Activated naive CD4-positive, alpha-beta T cell treated with anti-CD3 and anti-CD28 coated beads, Interleukin-2, amount 50 U/mL, for 24 hours (primary cell): Measurements from ENCODE around the gene TSC22D1.

Source experiments
- H3K27ac Mint-ChIP-seq: one replicate; pipeline ENCODE4 v1.8.0; 2021; ENCODE audit warnings: mild to moderate bottlenecking, mixed read lengths
- H3K27me3 Mint-ChIP-seq: one replicate; pipeline ENCODE4 v1.8.0; 2021; ENCODE audit warnings: mixed read lengths
- H3K36me3 Mint-ChIP-seq: one replicate; pipeline ENCODE4 v1.8.0; 2021; ENCODE audit warnings: mixed read lengths
- H3K4me1 Mint-ChIP-seq: one replicate; pipeline ENCODE4 v1.8.0; 2021; ENCODE audit warnings: mixed read lengths
- H3K4me3 Mint-ChIP-seq: one replicate; pipeline ENCODE4 v1.8.0; 2021; ENCODE audit warnings: mild to moderate bottlenecking, mixed read lengths
- H3K9me3 Mint-ChIP-seq: one replicate; pipeline ENCODE4 v1.8.0; 2021; ENCODE audit warnings: mixed read lengths

Gene TSC22D1

DNA sequence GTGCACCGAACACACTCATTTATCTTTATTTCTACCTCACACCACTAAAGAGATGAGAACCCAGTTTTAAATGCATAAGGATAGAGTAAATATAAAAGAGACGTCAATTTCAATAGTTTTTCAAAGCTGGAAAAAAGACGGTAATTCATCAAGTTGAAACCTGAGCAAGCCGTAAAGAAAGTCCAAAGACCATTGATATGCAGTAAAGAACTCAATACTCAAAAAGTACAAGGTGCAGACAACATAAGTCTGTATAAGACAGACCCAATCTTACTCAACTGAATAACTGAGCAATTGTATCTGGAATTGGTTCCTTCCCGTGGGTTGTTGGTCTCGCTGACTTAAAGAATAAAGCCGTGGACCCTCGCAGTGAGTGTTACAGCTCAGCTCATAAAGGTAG, 120.4 kb downstream of the TSC22D1 start:
- Mint-ChIP-seq H3K27me3 (no peaks in the 10 kb centered on the region), H3K9me3 (no peaks in the 10 kb centered on the region), H3K27ac (no peak overlapping the region), H3K36me3 (peaks cover 4% of the 10 kb centered on the region), H3K4me1 (peaks cover 8% of the 10 kb centered on the region), H3K4me3 (no peak overlapping the region)

DNA sequence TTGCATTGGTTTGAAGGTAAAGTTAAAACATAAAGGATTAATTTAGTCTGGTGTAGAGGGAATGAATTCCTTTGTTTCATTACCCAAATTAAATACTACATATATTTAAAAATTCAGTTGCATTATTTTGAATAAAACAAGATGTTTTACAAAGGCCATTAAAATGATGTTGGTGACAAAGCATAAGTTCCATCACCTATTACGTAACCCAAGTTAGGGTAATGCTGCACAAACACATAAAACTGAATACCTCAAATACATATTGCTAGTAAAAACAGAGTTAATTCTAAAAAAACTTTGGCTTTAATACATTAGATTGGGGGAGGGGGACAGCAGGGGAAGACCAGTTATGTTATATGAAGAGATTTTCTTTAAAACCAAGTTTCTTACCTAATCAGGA, 122.2 kb downstream of the TSC22D1 start:
- Mint-ChIP-seq H3K9me3 (no peaks in the 10 kb centered on the region), H3K4me1 (peaks cover 8% of the 10 kb centered on the region), H3K4me3 (no peak overlapping the region), H3K36me3 (peaks cover 4% of the 10 kb centered on the region), H3K27me3 (no peaks in the 10 kb centered on the region), H3K27ac (no peak overlapping the region)

DNA sequence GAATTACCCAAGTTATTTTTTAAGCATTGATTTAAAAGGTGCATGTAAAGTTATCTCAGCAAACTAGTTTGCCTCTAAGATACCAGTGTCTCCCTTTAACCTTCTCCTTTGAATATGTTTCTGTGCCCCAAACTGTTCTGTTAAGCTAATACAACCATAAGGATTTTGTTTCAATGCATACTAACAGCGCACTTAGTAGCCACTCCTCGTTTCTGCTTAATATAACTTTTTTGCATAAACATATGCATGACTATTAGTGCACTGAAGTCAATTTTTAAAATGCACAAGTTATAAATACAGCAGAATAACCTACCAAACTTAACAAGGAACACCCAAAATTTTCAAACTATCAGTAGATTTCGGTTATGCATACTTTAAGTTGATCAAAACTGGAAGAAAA, 123.1 kb downstream of the TSC22D1 start:
- Mint-ChIP-seq H3K4me1 (peaks cover 7% of the 10 kb centered on the region), H3K9me3 (no peaks in the 10 kb centered on the region), H3K4me3 (no peak overlapping the region), H3K27me3 (no peaks in the 10 kb centered on the region), H3K27ac (no peak overlapping the region), H3K36me3 (peaks cover 4% of the 10 kb centered on the region)

DNA sequence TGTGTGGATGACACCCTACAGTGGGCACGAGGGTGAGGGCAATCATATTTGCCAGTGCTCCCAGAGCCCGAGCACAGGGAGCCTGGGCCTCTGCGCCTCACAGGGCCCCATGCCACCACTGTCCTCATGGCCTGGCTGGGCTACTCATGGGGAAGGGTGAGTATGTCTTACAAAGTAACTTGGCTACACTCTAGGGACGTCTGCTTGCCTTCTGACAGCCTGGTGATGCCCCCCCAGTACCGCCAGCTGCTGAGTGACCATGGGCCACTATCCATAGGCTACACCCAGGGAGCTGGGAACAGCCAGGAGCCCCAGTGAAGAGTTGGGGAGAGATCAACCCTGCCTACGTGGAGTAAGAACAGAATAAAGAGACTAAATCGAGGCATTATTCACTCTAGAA, 123.7 kb downstream of the TSC22D1 start:
- Mint-ChIP-seq H3K4me3 (no peak overlapping the region), H3K27ac (no peak overlapping the region), H3K27me3 (no peaks in the 10 kb centered on the region), H3K9me3 (no peaks in the 10 kb centered on the region), H3K36me3 (peaks cover 4% of the 10 kb centered on the region), H3K4me1 (peaks cover 4% of the 10 kb centered on the region)

DNA sequence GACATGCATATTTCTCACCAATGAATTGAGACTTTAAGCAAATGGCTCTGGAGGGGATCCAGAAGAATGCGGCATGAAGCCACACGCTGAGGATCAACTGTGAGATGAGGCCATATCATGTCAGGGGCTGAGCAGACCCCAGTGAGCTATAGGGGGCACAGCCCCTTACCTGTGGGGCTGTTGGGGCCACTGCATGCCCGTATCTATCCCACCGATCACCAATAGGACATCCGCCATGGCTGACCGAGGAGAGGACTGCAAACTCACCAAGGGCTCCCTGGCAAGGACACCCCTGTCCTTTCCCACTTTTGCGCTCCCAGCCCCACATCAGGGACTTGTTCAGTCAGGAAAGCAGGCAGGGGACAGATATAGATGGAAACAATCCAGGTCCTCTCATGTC, 124.5 kb downstream of the TSC22D1 start:
- no peak overlapping the region for H3K4me3 Mint-ChIP-seq
- H3K9me3 Mint-ChIP-seq: no peaks in the 10 kb centered on the region
- no peak overlapping the region for H3K27ac Mint-ChIP-seq
- H3K36me3 Mint-ChIP-seq: peaks cover 3% of the 10 kb centered on the region
- no peaks in the 10 kb centered on the region for H3K27me3 Mint-ChIP-seq
- H3K4me1 Mint-ChIP-seq: peaks cover 3% of the 10 kb centered on the region

DNA sequence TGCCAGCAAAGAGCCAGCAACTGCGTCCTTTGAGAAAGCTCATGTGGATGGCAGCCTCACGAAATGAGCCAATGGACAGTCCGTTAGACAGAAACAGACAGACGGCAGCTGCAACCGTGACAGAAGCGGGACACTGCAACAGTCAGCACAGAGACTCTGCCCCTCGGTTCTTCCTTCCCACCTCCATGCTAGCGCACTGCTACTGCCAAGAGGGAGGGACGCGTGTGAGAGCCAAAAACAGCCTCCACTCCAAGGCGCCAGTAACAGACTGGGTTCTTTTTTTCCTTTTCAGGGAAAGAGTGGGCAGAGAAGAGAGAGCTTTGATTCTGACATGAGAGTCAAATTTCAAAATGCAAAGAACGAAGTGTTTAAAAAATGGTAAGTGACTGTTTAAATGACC, 125.0 kb downstream of the TSC22D1 start:
- Mint-ChIP-seq H3K9me3 (no peaks in the 10 kb centered on the region), H3K36me3 (no peaks in the 10 kb centered on the region), H3K4me1 (no peaks in the 10 kb centered on the region), H3K27me3 (no peaks in the 10 kb centered on the region), H3K4me3 (no peak overlapping the region), H3K27ac (no peak overlapping the region)

DNA sequence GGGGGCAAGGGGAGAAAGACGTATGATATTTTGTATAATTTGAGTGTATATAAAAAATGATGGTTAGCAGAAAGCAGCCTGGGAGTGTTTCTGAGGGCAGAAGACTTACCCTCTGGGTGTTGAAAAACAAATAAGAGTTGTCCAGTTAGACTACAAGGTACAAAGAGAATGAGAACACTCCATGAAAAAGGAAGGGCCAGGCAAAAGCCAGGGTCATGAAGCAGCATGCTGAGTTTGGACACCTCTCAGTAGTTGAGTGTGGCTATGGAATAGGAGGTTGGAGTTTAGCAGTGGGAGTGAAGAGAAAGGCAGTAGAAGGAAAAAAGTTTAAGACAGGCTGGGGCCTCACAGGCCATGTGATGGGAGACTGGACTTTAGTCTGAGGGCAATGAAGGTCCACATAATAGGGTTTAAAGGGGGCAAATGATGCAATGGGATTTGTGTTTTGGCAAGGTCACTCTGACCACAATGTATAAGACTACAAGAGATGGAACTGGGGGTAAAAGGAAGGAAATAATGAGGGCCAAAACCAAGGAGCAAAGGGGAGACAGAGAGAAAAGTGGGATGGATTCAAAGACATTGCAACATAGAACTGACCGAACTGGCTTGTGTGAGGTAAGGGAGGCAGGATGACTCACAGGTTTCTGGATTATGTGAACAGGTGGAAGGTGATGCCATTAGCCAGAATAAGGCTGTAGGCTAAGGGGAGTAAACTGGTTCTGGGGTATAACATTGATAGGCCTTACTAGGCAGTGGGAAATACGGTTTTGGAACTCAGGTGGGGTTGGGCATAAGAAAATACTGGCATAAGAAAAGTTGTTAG, 125.9 kb downstream of the TSC22D1 start:
- no peak overlapping the region for H3K4me3 Mint-ChIP-seq
- no peaks in the 10 kb centered on the region for H3K36me3 Mint-ChIP-seq
- no peaks in the 10 kb centered on the region for H3K27me3 Mint-ChIP-seq
- H3K9me3 Mint-ChIP-seq: no peaks in the 10 kb centered on the region
- H3K4me1 Mint-ChIP-seq: no peaks in the 10 kb centered on the region
- no peak overlapping the region for H3K27ac Mint-ChIP-seq

DNA sequence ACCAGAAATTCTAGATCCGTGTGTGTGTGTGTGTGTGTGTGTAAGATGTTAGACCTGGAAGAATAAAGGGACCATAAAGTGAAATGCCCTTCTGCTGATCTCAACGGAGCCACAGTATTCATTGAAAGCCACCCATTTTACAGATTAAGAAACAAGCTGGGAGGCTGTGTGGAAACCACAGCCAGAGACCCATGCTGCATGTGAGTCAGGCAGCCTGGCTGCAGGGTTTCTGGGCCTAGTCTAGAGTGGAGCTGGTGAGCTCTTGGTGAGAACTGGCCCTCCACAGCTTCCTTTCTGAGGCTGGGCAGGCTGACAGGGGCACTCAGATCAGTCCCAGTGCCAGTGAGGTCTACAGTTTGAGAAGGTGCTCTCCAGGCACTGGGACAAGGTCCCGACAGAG, 127.3 kb downstream of the TSC22D1 start:
- Mint-ChIP-seq H3K9me3 (no peaks in the 10 kb centered on the region), H3K27me3 (no peaks in the 10 kb centered on the region), H3K27ac (no peak overlapping the region), H3K36me3 (no peaks in the 10 kb centered on the region), H3K4me1 (no peaks in the 10 kb centered on the region), H3K4me3 (no peak overlapping the region)

DNA sequence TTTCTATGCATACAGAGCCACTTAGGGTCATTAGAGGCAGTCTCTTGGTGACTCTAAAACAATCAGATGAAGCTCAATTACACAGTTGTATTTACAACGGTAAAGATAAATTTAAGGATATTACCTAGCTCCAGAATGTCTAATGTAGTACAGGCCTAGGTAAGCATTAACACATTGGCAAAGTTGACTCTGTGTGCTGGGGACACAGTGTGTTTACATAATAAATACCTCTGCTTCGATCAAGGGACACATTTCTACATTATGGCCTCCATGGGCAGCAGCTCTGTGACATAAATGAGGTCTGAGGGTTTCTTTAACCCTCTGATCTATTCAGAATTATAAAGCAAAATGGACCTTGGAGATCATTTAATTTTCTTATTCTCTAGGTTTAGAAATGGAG, 127.8 kb downstream of the TSC22D1 start:
- Mint-ChIP-seq H3K9me3 (no peaks in the 10 kb centered on the region), H3K4me3 (no peak overlapping the region), H3K36me3 (no peaks in the 10 kb centered on the region), H3K27me3 (no peaks in the 10 kb centered on the region), H3K27ac (no peak overlapping the region), H3K4me1 (no peaks in the 10 kb centered on the region)

DNA sequence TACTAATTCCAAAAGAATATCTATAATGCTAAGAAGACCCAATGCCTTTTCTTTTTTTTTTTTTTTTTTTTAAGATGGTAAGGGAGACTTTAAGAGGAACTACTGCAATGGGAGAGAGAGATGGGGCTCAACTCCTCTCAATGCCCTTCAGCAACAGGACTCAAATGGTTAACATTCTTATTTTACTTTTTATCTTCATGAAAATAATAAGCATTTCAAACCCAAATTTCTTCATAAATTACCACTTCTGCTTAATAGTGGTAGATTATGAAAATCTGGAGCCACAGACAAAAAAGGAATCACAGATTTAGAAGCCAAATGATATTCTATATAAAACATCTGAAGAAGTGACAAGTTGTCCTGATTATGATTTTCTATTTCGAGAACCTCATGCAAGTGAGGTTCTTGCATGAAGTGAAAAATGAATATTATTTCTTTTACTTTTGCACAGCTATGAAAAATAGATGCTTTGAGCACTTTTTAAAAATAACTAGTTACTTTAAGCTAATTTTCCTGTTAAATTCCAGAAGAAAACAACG, 128.3 kb downstream of the TSC22D1 start:
- H3K27me3 Mint-ChIP-seq: no peaks in the 10 kb centered on the region
- H3K36me3 Mint-ChIP-seq: no peaks in the 10 kb centered on the region
- no peaks in the 10 kb centered on the region for H3K4me1 Mint-ChIP-seq
- H3K27ac Mint-ChIP-seq: no peak overlapping the region
- no peak overlapping the region for H3K4me3 Mint-ChIP-seq
- H3K9me3 Mint-ChIP-seq: no peaks in the 10 kb centered on the region

DNA sequence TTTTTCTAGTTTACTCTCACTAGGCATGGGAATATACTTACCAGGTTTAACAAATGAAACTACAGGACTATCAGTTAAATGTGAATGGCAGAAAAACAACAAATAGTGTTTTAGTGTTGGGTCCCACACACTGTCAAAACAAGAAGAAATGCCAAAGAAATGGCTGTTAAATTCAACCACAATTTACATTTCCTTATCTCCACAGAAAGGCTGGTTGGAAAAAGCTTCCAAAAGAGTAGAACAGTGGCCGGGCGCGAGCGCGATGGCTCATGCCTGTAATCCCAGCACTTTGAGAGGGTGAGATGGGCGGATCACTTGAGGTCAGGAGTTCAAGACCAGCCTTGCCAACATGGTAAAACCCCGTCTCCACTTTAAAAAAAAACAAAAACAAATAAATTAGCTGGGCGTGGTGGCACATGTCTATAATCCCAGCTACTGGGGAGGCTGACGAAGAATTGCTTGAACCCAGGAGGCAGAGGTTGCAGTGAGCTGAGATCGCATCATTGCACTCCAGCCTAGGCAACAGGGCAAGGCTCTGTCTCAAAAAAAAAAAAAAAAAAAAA, 136.0 kb downstream of the TSC22D1 start:
- H3K27ac Mint-ChIP-seq: no peak overlapping the region
- H3K4me1 Mint-ChIP-seq: peaks cover 28% of the 10 kb centered on the region
- peaks cover 12% of the 10 kb centered on the region for H3K27me3 Mint-ChIP-seq

DNA sequence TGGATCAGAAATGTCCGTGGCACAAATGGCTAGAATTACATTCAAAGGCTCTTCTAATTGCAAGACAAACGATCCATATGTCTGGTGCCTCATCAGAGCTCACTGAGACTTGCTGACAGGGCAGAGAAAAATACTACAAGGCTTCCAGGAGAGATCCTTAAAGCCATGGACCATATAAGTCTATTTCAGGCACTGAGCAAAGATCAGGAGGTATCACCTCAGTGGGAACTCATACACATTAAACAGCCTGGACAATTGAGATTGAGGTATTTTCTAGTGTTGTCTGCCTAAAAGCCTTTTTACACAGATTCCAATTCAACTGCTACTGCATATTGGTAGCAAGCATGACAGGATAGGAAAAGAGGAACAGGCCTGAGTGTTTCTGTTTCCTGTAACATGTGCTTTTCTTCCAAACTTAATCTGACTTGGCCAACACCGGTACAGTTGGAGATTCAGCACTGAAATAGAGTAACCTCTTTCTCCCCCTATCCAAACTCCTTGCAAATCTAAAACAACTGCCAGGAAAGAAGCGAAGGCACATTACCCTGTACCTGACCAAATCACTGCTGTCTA, 136.6 kb downstream of the TSC22D1 start:
- Mint-ChIP-seq H3K27me3 (peaks cover 12% of the 10 kb centered on the region), H3K4me1 (peaks cover 33% of the 10 kb centered on the region), H3K9me3 (no peaks in the 10 kb centered on the region), H3K4me3 (no peak overlapping the region), H3K36me3 (no peaks in the 10 kb centered on the region), H3K27ac (no peak overlapping the region)

More for the DNA sequence above, 136.0 kb downstream of the TSC22D1 start:
- no peaks in the 10 kb centered on the region for H3K36me3 Mint-ChIP-seq
- H3K9me3 Mint-ChIP-seq: no peaks in the 10 kb centered on the region
- H3K4me3 Mint-ChIP-seq: no peak overlapping the region

DNA sequence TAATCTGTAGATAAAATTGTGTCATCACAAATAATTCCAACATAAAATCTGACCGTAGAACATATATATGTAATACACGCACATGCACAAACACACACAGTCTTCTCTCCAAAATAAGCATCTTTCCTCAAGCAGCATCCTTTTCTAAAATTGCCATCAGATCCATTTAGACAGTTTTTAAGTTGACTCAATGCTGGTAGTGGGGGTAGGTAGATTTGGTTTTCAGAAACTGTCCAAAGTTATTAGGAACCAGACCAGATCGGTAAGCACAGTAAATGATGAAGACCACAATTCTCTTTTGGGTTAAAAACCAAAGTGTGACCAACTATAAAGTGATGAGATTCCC, 137.9 kb downstream of the TSC22D1 start:
- no peaks in the 10 kb centered on the region for H3K9me3 Mint-ChIP-seq
- H3K27ac Mint-ChIP-seq: no peak overlapping the region
- H3K4me3 Mint-ChIP-seq: no peak overlapping the region
- H3K27me3 Mint-ChIP-seq: peaks cover 13% of the 10 kb centered on the region
- no peaks in the 10 kb centered on the region for H3K36me3 Mint-ChIP-seq
- peaks cover 34% of the 10 kb centered on the region for H3K4me1 Mint-ChIP-seq

DNA sequence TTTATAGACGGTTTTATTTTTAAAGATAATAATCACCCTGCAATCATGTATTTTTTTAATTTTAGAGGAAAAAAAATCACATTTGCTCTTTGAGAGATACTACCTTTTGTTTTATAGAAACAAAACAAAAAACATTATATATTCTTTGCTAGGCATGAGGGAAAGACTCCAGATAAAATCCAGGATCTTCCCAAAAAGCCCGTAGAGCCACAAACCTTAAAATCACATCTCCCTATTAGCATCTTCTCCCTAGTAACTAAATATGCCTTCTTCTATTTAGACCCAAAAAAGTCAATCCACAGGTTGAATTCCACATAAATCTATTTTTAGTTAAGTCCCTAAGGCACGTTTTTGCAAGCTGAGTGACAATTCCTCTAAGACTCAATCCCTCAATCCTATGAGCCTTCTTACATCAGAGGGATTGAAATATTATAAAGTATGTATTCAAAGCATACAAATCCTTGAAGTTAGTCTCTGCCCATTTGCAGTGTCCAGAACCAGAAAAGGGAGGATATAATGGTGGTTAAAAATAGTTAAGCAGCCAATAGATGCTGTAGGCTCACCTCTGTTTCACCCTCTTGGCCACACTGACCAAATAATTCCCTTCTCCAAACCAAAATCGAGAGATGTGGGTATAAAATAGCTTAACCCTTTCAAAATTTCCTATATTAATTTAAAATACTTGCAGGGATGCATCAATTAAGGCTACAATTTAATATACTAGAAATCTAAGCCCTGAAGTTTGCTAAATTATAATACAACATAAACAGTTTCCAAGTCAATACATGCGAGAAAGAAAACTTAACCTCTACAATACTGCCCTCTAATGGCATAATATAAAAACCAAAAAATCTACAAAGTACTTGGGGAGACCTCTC, 138.5 kb downstream of the TSC22D1 start:
- Mint-ChIP-seq H3K27me3 (peaks cover 13% of the 10 kb centered on the region), H3K36me3 (no peaks in the 10 kb centered on the region), H3K9me3 (no peaks in the 10 kb centered on the region), H3K27ac (no peak overlapping the region), H3K4me1 (peaks cover 34% of the 10 kb centered on the region), H3K4me3 (peak overlapping the region; percentile 86)

DNA sequence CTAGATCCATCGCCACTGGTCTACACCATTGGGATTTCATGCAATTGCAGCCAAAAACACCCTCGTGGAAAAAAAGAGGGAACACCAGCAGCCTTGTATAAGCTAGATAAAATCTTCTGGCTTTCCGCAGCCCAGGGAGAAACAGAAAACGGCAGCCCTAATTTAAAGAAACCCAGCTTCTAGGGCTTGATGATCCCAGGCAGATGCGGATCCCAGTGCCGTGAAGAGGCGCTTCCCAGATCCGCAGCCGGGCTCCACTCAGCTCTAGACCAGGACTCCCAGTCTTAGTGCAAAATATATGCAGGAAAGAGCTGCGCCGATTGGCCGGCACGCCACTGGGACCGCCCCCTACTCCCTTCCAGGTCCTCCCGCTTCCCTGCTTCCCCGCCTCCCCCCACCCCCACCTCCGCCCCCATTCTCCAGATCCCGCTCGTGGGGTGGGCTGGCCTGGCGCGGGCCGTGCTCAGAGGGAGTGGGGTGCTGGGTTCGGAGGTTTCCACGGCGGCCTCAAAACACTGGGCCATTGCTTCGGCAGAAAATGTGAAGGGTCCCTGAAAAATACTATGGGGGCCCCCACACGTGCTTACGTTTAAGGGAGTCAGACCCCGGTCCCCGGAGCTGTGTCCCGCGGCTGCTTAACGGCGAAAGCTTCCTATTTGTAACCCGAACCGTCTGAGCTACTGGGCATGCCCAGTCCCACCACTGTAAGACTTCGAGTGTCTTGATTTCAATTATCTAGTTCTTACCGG, 139.4 kb downstream of the TSC22D1 start:
- no peaks in the 10 kb centered on the region for H3K9me3 Mint-ChIP-seq
- peak overlapping the region; percentile 86 for H3K4me3 Mint-ChIP-seq
- peaks cover 13% of the 10 kb centered on the region for H3K27me3 Mint-ChIP-seq
- no peaks in the 10 kb centered on the region for H3K36me3 Mint-ChIP-seq
- H3K27ac Mint-ChIP-seq: no peak overlapping the region
- H3K4me1 Mint-ChIP-seq: peaks cover 34% of the 10 kb centered on the region
